Activated CD8-positive, alpha-beta memory T cell treated with anti-CD3 and anti-CD28 coated beads, Interleukin-2, amount 10 ng/mL, durations not matched to agents 7 days and 5 days (primary cell): ENCODE measurements around the gene TRIM29. TPM values are rescaled to one million over a fixed set of nuclear protein-coding genes. Genes with fewer than 3 reads are reported as not detected.
A peak's percentile ranks its signal among the peaks of the same experiment; 100 is the strongest.
"Not testable (repeated sequence)": the region's sequence is repeated elsewhere in the genome, so short reads cannot be mapped to it uniquely, and the experiment has no call there.

ENCODE experiments used
- ATAC-seq: fragments of 150-1000 bp; cut with Tn5 transposase; one replicate; pipeline ENCODE4 v1.10.0; 2021; ENCODE audit warnings: moderate library complexity
- CTCF ChIA-PET: fragments of 350-600 bp; sonication (Branson Sonifier 250); formaldehyde crosslinking; loops from one replicate; lab custom pipeline; 2021; ENCODE audit warnings: antibody characterized with exemption; lab: Charles Lee
- DNase-seq: peaks from one replicate; pipeline ENCODE4 v3.0.0-alpha.2; 2020
- H3K27ac Mint-ChIP-seq: one replicate; pipeline ENCODE4 v1.8.0; 2021; ENCODE audit warnings: mild to moderate bottlenecking, mixed read lengths
- H3K27me3 Mint-ChIP-seq: one replicate; pipeline ENCODE4 v1.8.0; 2021; ENCODE audit warnings: mixed read lengths
- H3K36me3 Mint-ChIP-seq: one replicate; pipeline ENCODE4 v1.8.0; 2021; ENCODE audit warnings: mild to moderate bottlenecking, mixed read lengths
- H3K4me1 Mint-ChIP-seq: one replicate; pipeline ENCODE4 v1.8.0; 2021; ENCODE audit warnings: mixed read lengths
- H3K4me3 Mint-ChIP-seq: one replicate; pipeline ENCODE4 v1.8.0; 2021; ENCODE audit warnings: mild to moderate bottlenecking, moderate library complexity, mixed read lengths
- H3K9me3 Mint-ChIP-seq: one replicate; pipeline ENCODE4 v1.8.0; 2022; ENCODE audit warnings: low read depth, mixed read lengths
- total RNA-seq, 2 experiments: library from RNA; stranded (reverse); gene quantifications; one replicate each; pipeline ENCODE4 v1.2.3, GENCODE V29; 2021

TRIM29 gene
- total RNA-seq, 2 experiments from 2014 or later, result not detected

- H3K27ac Mint-ChIP-seq, H3K4me3 Mint-ChIP-seq, ATAC-seq, H3K36me3 Mint-ChIP-seq, H3K9me3 Mint-ChIP-seq, H3K4me1 Mint-ChIP-seq: not testable (repeated sequence)
- DNase-seq, result peak; percentile 25
- H3K27me3 Mint-ChIP-seq, result peaks cover 22% of the 10 kb centered on the region
- CTCF ChIA-PET, result interaction anchor here (2.3 to 2.8 kb wide), 2 partner anchors 12 to 123 kb away, joined by 6 to 11 read pairs; no protein-coding TSS in a partner anchor
These were observed 42.1 kb upstream of the TRIM29 start for GRCh38 chr11:120180063-120180462.

DNA sequence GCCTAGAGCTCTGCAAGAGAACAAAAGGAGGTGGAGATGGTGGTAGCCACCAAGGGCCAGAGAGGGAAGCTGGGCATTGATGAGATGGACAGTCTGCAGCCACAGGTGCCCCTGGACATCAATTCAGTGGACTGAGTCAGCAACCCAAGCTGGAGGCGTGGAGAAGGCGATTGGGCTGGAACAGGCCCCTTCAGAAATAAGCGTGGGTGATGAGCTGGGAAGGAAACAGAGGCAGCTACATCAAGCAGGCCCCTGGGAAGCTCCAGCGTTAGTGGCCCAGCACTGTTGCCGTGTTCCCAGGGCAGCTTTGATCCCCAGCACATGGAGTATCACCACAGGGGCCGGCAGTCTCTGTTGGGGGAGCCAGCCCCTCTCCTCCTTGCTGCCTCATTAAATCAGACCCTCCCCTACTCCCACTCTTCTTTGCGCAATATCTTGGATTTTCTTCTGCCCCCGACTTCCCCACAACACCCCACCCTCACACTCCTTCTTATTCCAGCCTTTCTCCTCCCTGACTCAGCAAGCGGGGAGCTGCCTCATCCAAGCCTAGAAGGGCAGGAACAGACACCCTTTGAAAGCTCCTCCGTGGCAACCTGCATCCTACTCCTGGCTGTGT lies 41.3 kb upstream of the TRIM29 start:
- Mint-ChIP-seq H3K27ac (no peak overlapping the region), H3K36me3 (no peaks in the 10 kb centered on the region), H3K9me3 (no peaks in the 10 kb centered on the region), H3K4me1 (no peaks in the 10 kb centered on the region), H3K4me3 (no peak overlapping the region), H3K27me3 (peaks cover 30% of the 10 kb centered on the region)
- CTCF ChIA-PET, result interaction anchor here (2.8 kb wide), 1 partner anchor 123 kb away, joined by 11 read pairs; no protein-coding TSS in a partner anchor
- DNase-seq, result peak; percentile 25
- ATAC-seq, result no peak

- Mint-ChIP-seq H3K36me3 (no peaks in the 10 kb centered on the region), H3K27me3 (peaks cover 35% of the 10 kb centered on the region), H3K9me3 (no peaks in the 10 kb centered on the region), H3K4me3 (no peak overlapping the region), H3K4me1 (no peaks in the 10 kb centered on the region), H3K27ac (no peak overlapping the region)
- CTCF ChIA-PET, result interaction anchor here (2.8 kb wide), 1 partner anchor 124 kb away, joined by 11 read pairs; no protein-coding TSS in a partner anchor
- DNase-seq (peak; percentile 27), ATAC-seq (no peak)
These were observed 40.7 kb upstream of the TRIM29 start for GRCh38 chr11:120178561-120179056.

DNA sequence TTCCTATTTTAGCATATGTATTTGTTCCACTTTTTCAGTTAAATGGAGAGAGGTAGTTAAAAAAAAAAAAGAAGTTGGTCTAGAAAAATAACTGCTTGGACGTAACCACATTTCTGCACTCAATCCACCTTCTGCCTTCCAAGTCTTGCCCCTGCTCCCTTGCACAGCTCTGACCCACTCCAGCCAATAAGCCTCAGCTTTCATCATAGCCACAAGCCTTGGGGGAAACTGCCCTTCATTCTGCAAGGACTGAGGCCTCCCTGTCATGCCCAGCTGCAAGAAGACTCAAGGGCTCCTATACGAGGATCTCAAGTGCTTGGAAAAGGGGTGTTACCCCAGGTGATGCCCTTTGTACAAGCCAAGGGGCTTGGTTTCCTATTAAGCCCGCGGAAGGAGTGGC lies 37.0 kb upstream of the TRIM29 start:
- Mint-ChIP-seq H3K27me3 (peaks cover 70% of the 10 kb centered on the region), H3K36me3 (no peaks in the 10 kb centered on the region), H3K27ac (no peak overlapping the region), H3K4me1 (no peaks in the 10 kb centered on the region), H3K9me3 (no peaks in the 10 kb centered on the region), H3K4me3 (no peak overlapping the region)
- CTCF ChIA-PET, result interaction anchor here (0.8 to 1.7 kb wide), 5 partner anchors 55 to 128 kb away, joined by 3 to 5 read pairs (median 3); no protein-coding TSS in a partner anchor
- ATAC-seq, result no peak
- DNase-seq, result no peak

- Mint-ChIP-seq H3K36me3 (no peaks in the 10 kb centered on the region), H3K4me1 (peaks cover under 1% of the 10 kb centered on the region), H3K27ac (no peak overlapping the region), H3K4me3 (no peak overlapping the region), H3K9me3 (no peaks in the 10 kb centered on the region), H3K27me3 (peaks cover 74% of the 10 kb centered on the region)
- CTCF ChIA-PET, result interaction anchor here (0.8 to 4.3 kb wide), 3 partner anchors 62 to 130 kb away, joined by 3 to 33 read pairs (median 3); no protein-coding TSS in a partner anchor
- ATAC-seq (no peak), DNase-seq (peak; percentile 29)
These were observed 35.9 kb upstream of the TRIM29 start for GRCh38 chr11:120173807-120174206.

GRCh38 chr11:120173019-120173705 lies 35.2 kb upstream of the TRIM29 start:
- ATAC-seq, result no peak
- no peak overlapping the region for H3K4me3 Mint-ChIP-seq
- H3K36me3 Mint-ChIP-seq, result no peaks in the 10 kb centered on the region
- H3K27ac Mint-ChIP-seq, result no peak overlapping the region
- peaks cover 4% of the 10 kb centered on the region for H3K4me1 Mint-ChIP-seq
- peaks cover 80% of the 10 kb centered on the region for H3K27me3 Mint-ChIP-seq
- peak; percentile 32 for DNase-seq
- no peaks in the 10 kb centered on the region for H3K9me3 Mint-ChIP-seq
- CTCF ChIA-PET, result interaction anchor here (1.4 to 4.3 kb wide), 5 partner anchors 56 to 130 kb away, joined by 3 to 33 read pairs (median 21); no protein-coding TSS in a partner anchor

DNA sequence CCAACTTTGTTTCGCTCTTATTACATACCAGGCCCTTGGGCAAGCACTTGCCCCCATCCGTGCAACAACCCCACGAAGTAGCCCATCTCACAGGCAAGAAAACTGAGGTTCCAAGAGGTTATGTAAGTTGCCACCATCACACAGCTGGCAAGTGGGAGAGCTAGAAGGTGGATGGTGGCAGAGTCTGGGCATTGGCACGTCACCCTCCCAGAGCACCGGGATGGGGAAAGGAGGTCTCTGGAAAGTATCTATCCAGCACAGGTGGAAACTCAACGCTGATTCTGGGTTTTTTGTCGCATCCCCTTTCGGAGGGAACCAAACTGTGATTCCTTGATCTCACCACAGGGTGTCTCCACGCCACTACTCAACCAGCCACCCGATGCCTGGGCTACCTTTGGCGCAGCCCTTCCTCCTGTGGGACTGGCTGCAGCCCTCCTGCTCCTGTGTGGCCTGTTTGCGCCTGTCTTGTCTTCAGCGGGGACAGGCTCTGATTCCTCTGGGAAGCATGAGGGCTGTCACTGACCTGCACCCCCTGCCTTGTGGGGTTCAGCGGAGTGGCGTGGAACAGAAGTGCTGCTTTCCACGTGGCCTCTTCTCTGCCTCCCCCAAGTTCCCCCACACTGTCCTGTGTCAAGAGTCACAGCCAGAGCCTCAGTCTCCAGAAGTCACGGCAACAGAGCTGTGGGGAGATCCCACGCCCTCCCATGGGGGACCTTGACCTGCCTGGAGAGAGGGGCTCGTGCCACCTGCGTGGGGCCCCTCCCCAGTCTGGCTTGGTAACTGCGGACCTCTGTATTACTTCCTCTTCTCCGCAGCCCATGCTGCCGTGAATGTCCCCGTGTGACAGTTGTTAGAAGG lies 34.4 kb upstream of the TRIM29 start:
- ATAC-seq (peak; percentile 68), DNase-seq (peak; percentile 68)
- Mint-ChIP-seq H3K27me3 (peaks cover 86% of the 10 kb centered on the region), H3K4me3 (no peak overlapping the region), H3K9me3 (no peaks in the 10 kb centered on the region), H3K4me1 (peaks cover 4% of the 10 kb centered on the region), H3K36me3 (no peaks in the 10 kb centered on the region), H3K27ac (no peak overlapping the region)
- CTCF ChIA-PET, result interaction anchor here (1.0 to 4.3 kb wide), 9 partner anchors 36 to 131 kb away, joined by 3 to 33 read pairs (median 6); no protein-coding TSS in a partner anchor

- Mint-ChIP-seq H3K36me3 (no peaks in the 10 kb centered on the region), H3K4me3 (no peak overlapping the region), H3K27me3 (peaks cover 87% of the 10 kb centered on the region), H3K9me3 (no peaks in the 10 kb centered on the region), H3K27ac (no peak overlapping the region), H3K4me1 (peaks cover 4% of the 10 kb centered on the region)
- CTCF ChIA-PET, result interaction anchor here (1.1 to 4.3 kb wide), 10 partner anchors 37 to 840 kb away, joined by 3 to 33 read pairs (median 6); no protein-coding TSS in a partner anchor
- no peak for ATAC-seq
- peak; percentile 36 for DNase-seq
These were observed 32.9 kb upstream of the TRIM29 start for GRCh38 chr11:120170741-120171261.

DNA sequence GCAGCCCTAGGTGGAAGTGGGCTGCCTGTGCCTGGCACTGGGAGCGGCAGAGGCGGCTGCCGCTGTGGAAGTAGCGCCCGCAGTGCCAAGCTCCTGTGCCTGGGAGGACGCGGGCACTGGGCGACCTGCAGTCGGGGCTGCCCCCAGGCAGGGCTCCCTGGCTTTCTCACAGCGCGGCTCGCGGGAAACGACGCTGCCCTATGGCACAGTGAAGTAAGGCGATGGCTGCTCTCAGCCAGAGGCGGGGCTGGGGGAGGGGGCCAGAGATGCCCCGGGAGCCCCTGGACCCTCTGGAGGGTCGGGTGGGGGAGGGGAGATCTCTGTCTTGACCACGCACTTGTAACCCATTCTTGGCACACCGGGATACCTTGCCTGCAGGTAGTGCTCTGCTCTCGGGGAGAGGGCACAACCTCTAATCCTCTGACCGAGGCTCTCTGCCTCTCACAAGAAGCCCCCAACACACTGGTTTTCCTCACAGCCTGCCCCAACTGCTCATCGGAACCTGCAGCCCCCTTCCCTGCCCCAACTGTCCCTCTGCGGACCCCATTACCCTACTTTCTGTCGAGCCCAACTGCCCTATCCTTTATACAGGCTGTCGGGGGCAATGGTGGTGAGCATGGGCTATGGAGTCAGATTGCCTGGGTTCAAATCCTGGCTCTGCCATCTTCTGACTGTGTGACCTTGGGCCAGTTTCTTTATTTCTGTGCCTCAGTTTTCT lies 32.2 kb upstream of the TRIM29 start:
- ATAC-seq (no peak), DNase-seq (peak; percentile 25)
- H3K4me1 Mint-ChIP-seq, result peaks cover 4% of the 10 kb centered on the region
- no peaks in the 10 kb centered on the region for H3K36me3 Mint-ChIP-seq
- CTCF ChIA-PET, result interaction anchor here (1.1 to 4.3 kb wide), 9 partner anchors 10 to 841 kb away, joined by 3 to 33 read pairs (median 10); no protein-coding TSS in a partner anchor
- H3K9me3 Mint-ChIP-seq, result no peaks in the 10 kb centered on the region
- H3K27ac Mint-ChIP-seq, result no peak overlapping the region
- H3K4me3 Mint-ChIP-seq, result no peak overlapping the region
- H3K27me3 Mint-ChIP-seq, result peaks cover 88% of the 10 kb centered on the region

DNA sequence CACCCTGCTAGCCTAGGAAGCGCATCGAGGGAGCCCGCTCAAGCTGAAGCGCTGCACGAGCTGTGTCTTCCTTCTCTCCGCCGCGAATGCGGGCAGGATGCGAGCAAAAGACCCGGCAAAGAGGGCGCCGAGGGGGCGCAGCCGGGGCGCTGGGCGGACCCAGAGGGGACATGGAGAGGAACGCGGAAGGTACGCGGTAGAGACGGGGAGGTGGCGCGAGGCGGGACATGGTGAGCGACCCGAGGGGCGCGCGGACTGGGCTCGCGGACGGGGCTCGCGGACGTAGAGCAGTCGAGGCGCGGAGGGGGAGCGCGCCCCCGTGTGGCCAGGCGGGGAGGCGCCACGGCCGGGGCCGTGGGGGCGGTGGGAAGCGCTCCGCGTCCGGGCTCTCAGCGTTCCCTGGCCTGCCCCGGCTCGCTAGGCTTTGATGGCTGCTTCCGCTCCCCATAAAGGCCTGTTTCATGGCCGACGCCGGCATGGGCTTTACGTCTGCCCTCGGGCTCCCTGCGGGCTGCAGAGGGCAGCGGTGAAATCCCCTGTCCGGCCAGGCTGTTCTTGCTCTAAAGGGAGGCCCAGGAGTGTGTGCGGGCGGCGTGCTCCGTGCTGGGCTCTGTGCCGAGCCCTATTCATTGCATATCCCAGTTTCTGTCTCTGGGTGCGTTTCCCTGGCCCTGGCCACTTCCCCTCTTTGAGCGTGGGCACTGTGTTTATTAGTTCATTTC lies 31.2 kb upstream of the TRIM29 start:
- H3K27me3 Mint-ChIP-seq, result peaks cover 86% of the 10 kb centered on the region
- CTCF ChIA-PET, result interaction anchor here (0.6 to 4.3 kb wide), 22 partner anchors 9 to 440 kb away, joined by 3 to 33 read pairs (median 3); no protein-coding TSS in a partner anchor

GRCh38 chr11:120168108-120168959 lies 30.4 kb upstream of the TRIM29 start:
- DNase-seq (peak; percentile 38), ATAC-seq (no peak)
- CTCF ChIA-PET, result interaction anchor here (0.6 to 2.6 kb wide), 21 partner anchors 8 to 517 kb away, joined by 3 to 12 read pairs (median 3); no protein-coding TSS in a partner anchor
- Mint-ChIP-seq H3K27me3 (peaks cover 81% of the 10 kb centered on the region), H3K27ac (no peak overlapping the region), H3K4me3 (peak overlapping the region; percentile 58), H3K4me1 (peaks cover 4% of the 10 kb centered on the region), H3K36me3 (no peaks in the 10 kb centered on the region), H3K9me3 (no peaks in the 10 kb centered on the region)

More for the DNA sequence above, 31.2 kb upstream of the TRIM29 start:
- Mint-ChIP-seq H3K27ac (no peak overlapping the region), H3K4me1 (peaks cover 4% of the 10 kb centered on the region), H3K36me3 (no peaks in the 10 kb centered on the region), H3K9me3 (no peaks in the 10 kb centered on the region), H3K4me3 (peak overlapping the region; percentile 58)
- ATAC-seq (peak; percentile 91), DNase-seq (peak; percentile 67)
